ENCODE data around the gene KDM8. TPM values are rescaled to one million over a fixed set of nuclear protein-coding genes. Genes with fewer than 3 reads are reported as not detected.

KDM8 gene
- total and polyA plus RNA-seq, 7 donors = 2.5 to 6.8 (median 5.1) TPM

- H3K36me3 ChIP-seq = no peaks in the 10 kb centered on the region
- DNase-seq = no peak
- no peak overlapping the region for H3K27ac ChIP-seq
- H3K4me1 ChIP-seq = no peaks in the 10 kb centered on the region
- 8 to 18% methylated on average over 8 of the region's 8 CpGs for WGBS, 2 donors
- intact Hi-C loops (cut with DNase I) = no loop called here
- H3K4me3 ChIP-seq = no peak overlapping the region
- H3K27me3 ChIP-seq = no peaks in the 10 kb centered on the region
- TF ChIP-seq POLR2A (IDR thresholded peaks at IDR 0.05) (no peak), POLR2AphosphoS5 (IDR thresholded peaks at IDR 0.05) (no peak), EP300 (IDR thresholded peaks at IDR 0.05) (no peak)
- TF ChIP-seq, protein P1, sequence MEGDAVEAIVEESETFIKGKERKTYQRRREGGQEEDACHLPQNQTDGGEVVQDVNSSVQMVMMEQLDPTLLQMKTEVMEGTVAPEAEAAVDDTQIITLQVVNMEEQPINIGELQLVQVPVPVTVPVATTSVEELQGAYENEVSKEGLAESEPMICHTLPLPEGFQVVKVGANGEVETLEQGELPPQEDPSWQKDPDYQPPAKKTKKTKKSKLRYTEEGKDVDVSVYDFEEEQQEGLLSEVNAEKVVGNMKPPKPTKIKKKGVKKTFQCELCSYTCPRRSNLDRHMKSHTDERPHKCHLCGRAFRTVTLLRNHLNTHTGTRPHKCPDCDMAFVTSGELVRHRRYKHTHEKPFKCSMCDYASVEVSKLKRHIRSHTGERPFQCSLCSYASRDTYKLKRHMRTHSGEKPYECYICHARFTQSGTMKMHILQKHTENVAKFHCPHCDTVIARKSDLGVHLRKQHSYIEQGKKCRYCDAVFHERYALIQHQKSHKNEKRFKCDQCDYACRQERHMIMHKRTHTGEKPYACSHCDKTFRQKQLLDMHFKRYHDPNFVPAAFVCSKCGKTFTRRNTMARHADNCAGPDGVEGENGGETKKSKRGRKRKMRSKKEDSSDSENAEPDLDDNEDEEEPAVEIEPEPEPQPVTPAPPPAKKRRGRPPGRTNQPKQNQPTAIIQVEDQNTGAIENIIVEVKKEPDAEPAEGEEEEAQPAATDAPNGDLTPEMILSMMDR (IDR thresholded peaks at IDR 0.05) = no peak
- no peaks in the 10 kb centered on the region for H3K9me3 ChIP-seq
Observed at GRCh38 chr16:27174007-27174406, 29.3 kb upstream of the KDM8 start.

DNA sequence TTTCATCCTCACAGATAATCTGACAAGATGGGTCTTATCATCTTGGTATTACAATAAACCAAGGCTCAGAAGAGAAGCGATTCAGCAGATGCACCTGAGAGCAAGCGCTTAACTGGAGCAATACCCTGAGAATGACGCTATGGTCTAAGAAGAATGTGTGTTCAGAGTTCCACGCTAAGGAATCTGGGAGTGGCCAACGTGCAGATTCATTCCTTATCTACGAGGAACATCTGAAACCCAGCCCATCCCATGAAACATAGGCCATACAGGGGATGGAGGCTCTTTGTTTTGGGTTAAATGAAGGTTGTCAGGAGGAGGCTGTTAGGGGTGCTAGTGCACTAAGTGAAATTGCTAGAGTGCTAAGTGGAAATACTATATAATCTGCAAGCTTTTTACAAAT is 28.5 kb upstream of the KDM8 start:
- intact Hi-C loops (cut with DNase I) = no loop called here

DNA sequence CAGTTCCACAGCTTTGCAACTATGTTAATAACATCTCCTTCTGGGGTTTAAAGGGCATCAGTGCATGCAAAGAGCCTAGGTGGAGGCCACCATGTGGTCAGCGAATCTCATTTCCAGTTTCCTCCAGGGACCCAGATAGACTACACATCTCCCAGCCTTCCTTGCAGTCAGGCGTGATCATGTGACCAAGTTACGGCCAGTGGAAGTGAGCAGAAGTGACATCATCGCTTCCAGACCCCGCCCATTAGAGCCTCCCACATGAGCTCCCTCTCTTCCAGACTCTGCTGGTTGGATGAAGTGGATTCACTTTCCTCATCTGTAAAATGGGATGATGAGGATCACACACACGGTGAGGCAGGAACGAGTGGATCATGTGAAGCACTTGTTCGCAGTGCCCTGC is 27.4 kb upstream of the KDM8 start:
- no peaks in the 10 kb centered on the region for H3K9me3 ChIP-seq
- no peak overlapping the region for H3K4me3 ChIP-seq
- intact Hi-C loops (cut with DNase I) = no loop called here
- no peaks in the 10 kb centered on the region for H3K36me3 ChIP-seq
- no peaks in the 10 kb centered on the region for H3K4me1 ChIP-seq
- WGBS, 2 donors = 94% methylated on average over 8 of the region's 8 CpGs
- no peak overlapping the region for H3K27ac ChIP-seq
- H3K27me3 ChIP-seq = no peaks in the 10 kb centered on the region
- TF ChIP-seq POLR2AphosphoS5 (IDR thresholded peaks at IDR 0.05) = no peak
- TF ChIP-seq, protein P1 (IDR thresholded peaks at IDR 0.05) = no peak
- no peak for TF ChIP-seq POLR2A (IDR thresholded peaks at IDR 0.05)
- TF ChIP-seq EP300 (IDR thresholded peaks at IDR 0.05) = no peak
- DNase-seq = no peak

More for the DNA sequence above, 28.5 kb upstream of the KDM8 start:
- DNase-seq = no peak
- Histone ChIP-seq H3K36me3 (no peaks in the 10 kb centered on the region), H3K9me3 (no peaks in the 10 kb centered on the region), H3K4me1 (no peaks in the 10 kb centered on the region), H3K27me3 (no peaks in the 10 kb centered on the region), H3K4me3 (no peak overlapping the region), H3K27ac (no peak overlapping the region)
- no peak for TF ChIP-seq POLR2A (IDR thresholded peaks at IDR 0.05)
- no peak for TF ChIP-seq POLR2AphosphoS5 (IDR thresholded peaks at IDR 0.05)
- TF ChIP-seq EP300 (IDR thresholded peaks at IDR 0.05) = no peak
- TF ChIP-seq, protein P1 (IDR thresholded peaks at IDR 0.05) = no peak
- WGBS, 2 donors = 23 to 51% methylated on average over 6 of the region's 6 CpGs

- Histone ChIP-seq H3K27me3 (no peaks in the 10 kb centered on the region), H3K4me1 (no peaks in the 10 kb centered on the region), H3K36me3 (no peaks in the 10 kb centered on the region), H3K4me3 (no peak overlapping the region), H3K27ac (no peak overlapping the region), H3K9me3 (no peaks in the 10 kb centered on the region)
- no peak for DNase-seq
- intact Hi-C loops (cut with DNase I) = no loop called here
- 89% methylated on average over 13 of the region's 13 CpGs for WGBS, 2 donors
- TF ChIP-seq, protein P1 (IDR thresholded peaks at IDR 0.05) = no peak
- TF ChIP-seq POLR2A (IDR thresholded peaks at IDR 0.05) (no peak), EP300 (IDR thresholded peaks at IDR 0.05) (no peak), POLR2AphosphoS5 (IDR thresholded peaks at IDR 0.05) (no peak)
Observed at GRCh38 chr16:27177031-27177774, 26.1 kb upstream of the KDM8 start.

Data from sigmoid colon (tissue), 7 donors.